RWPE1 (cell line): ENCODE results near the gene GATM.

Experiments used
- CTCF ChIA-PET: fragments of 350-600 bp; sonication (Branson Sonifier 250); formaldehyde crosslinking; extraction: SDS; loops from one replicate; lab custom pipeline; 2021; lab: Yijun Ruan, JAX
- POLR2A ChIA-PET: fragments of 400-600 bp; formaldehyde crosslinking; extraction: SDS; loops from one replicate; lab custom pipeline; 2020; ENCODE audit warnings: antibody characterized with exemption; ENCODE audit not compliant: low non-redundant PET; lab: Yijun Ruan, JAX
- DNase-seq: peaks from one replicate; pipeline ENCODE4 v3.0.0; 2012; ENCODE audit warnings: low spot score
- H3K27ac ChIP-seq: fragments of 450-650 bp; 2 replicates; pipeline ENCODE4 v1.5.1; 2017
- CTCF ChIP-seq: fragments of 450-650 bp; conservative IDR thresholded peaks from 2 replicates; pipeline ENCODE4 v1.5.1; 2017; ENCODE audit warnings: low read depth, mild to moderate bottlenecking

Gene GATM

DNA sequence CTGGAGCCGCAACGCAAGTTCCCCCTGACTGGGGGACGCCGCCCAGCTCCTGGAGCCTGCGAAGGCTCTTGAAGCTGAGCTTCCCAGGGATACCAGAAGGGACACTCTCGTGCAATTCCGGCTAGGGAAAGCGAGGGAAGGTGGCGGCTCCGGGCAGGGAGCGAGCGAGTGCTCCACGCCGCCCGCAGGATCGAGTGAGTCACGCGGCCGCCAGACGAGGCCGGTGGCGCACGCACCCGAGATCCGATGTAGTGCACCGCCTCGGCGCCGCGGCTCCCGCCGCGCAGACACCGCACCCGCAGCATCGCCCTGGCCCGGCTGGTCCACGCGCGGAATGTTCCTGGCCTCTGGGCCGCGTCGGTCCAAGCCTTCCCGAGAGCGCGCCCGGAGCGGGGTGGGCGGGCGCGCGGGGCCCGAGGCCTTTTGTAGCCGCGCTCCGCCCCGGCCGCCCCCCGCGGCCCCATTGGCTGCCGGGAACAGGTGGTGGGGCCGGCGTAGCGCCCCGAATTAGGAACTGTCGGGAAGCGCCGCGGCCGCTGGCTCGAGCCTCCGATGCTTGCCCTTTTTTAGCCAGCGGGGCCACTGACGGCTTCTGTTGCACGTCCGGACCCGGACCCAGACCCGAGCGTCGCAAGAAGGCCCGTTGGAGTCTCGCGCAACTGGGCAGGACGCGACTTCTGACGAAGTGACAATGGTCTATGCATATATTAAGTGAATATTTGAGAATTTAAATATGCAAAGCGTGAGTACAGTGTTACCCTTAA is at the start of gene GATM:
Gene GATM, minus strand, starts transcription at position 396 of the 764 bp plus-strand sequence. Its CDS starts 91 bp downstream, at position 305.
- H3K27ac ChIP-seq, result no peak within 1 kb of the TSS
- DNase-seq, result peak; percentile 82

DNA sequence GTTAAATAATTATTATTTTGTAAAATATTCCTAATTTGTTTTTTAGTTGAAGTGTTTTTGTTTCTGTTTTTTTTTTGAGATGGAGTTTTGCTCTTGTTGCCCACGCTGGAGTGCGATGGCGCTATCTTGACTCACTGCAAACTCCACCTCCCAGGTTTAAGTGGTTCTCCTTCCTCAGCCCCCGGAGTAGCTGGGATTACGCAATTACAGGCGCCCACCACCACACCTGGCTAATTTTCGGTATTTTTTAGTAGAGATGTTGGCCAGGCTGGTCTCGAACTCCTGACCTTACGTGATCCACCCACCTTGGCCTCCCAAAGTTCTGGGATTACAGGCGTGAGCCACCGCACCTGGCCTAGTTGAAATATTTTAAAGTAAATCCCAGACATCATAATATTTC is 48.7 kb upstream of the GATM start:
- ChIA-PET CTCF (interaction anchor here (1.2 kb wide), 1 partner anchor 30 kb away, joined by 10 read pairs; no protein-coding TSS in a partner anchor), POLR2A (no interaction called here)
- DNase-seq, result no peak
- TF ChIP-seq CTCF, result no peak
- H3K27ac ChIP-seq, result no peak overlapping the region

More for the DNA sequence above, at the start of gene GATM:
- CTCF ChIA-PET, result interaction anchor here (0.6 to 0.7 kb wide), 2 partner anchors 159 to 215 kb away, joined by 3 to 5 read pairs; no protein-coding TSS in a partner anchor
- TF ChIP-seq CTCF, result peak; percentile 78
- POLR2A ChIA-PET, result no interaction called here

DNA sequence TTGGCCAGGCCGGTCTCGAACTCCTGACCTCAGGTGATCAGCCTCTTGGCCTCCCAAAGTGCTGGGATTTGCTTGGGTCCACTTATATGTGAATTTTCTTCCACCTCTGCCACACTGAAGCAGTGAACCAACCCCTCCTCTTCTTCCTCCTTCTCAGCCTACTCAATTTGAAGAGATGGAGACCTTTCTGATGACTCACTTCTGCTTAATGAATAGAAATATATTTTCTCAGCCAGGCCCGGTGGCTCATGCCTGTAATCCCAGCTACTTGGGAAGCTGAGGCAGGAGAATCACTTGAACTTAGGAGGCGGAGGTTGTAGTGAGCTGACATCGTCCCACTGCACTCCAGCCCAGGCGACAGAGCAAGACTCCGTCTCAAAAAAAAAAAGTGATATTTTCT is 46.8 kb upstream of the GATM start:
- POLR2A ChIA-PET, result no interaction called here
- CTCF ChIA-PET, result no interaction called here
- H3K27ac ChIP-seq, result 0 out of 2 replicates have a peak overlapping the region, but pooled peaks have one; percentile 0
- DNase-seq, result no peak
- TF ChIP-seq CTCF, result no peak

- ChIA-PET POLR2A (no interaction called here), CTCF (interaction anchor here (0.6 to 1.4 kb wide), 3 partner anchors 33 to 99 kb away, joined by 3 to 5 read pairs (median 3); no protein-coding TSS in a partner anchor)
- 0 out of 2 replicates have a peak overlapping the region, but pooled peaks have one; percentile 0 for H3K27ac ChIP-seq
- DNase-seq, result no peak
- TF ChIP-seq CTCF, result no peak
Measured at GRCh38 chr15:45424429-45424828, 46.1 kb upstream of the GATM start.

GRCh38 chr15:45417303-45417950 is 39.1 kb upstream of the GATM start:
- H3K27ac ChIP-seq, result no peak overlapping the region
- CTCF ChIA-PET, result no interaction called here
- TF ChIP-seq CTCF, result no peak
- POLR2A ChIA-PET, result no interaction called here
- no peak for DNase-seq

DNA sequence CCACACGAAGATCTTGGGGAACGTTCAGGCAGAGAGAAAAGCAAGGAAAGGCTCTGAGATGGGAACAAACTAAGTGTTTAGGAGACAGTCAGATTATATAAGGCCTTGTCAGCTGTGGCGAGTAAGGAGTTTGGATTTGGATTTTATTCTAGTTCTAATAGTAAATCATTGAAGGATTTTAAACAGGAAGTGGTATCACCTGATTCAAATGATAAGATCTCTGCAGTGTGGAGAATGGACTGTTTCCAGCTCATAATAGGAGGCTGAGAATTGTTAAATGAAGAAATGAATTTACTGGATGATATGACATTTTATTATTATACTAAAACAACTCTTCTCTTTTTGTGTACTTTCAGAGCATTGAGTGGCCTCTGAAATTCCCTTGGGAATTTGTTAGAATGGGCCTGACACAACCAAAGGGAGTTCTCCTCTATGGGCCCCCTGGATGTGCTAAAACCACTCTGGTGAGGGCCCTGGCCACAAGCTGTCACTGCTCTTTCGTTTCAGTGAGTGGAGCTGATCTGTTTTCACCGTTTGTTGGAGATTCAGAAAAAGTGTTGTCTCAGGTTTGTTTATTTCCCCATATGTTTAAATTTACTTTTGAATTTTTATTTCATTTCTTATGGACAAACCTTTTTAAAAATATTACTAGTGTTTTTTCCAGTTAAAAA is 36.0 kb upstream of the GATM start:
- POLR2A ChIA-PET, result no interaction called here
- DNase-seq, result no peak
- no peak for TF ChIP-seq CTCF
- no peak overlapping the region for H3K27ac ChIP-seq
- CTCF ChIA-PET, result interaction anchor here (1.0 kb wide), 1 partner anchor 16 kb away, joined by 3 read pairs; no protein-coding TSS in a partner anchor
